GM12878 (cell line): ENCODE results near the gene L3MBTL1.

Experiments used
- EP300 ChIP-seq, 2 experiments: fragments of 150-350 bp in 1 of 2; IDR thresholded peaks; 2 replicates each; pipeline ENCODE4 v1.6.1; 2011 to 2012; ENCODE audit warnings: low read depth in 2 of 2, low read length in 2 of 2, borderline replicate concordance in 1 of 2, improper control_type of control experiment in 1 of 2, inconsistent platforms in 1 of 2; ENCODE audit not compliant: control insufficient read depth in 1 of 2
- EZH2 ChIP-seq: IDR thresholded peaks from 2 replicates; pipeline ENCODE4 v1.6.1; 2012; ENCODE audit warnings: low read depth, mild to moderate bottlenecking, control low read depth, inconsistent platforms, low read length, borderline replicate concordance; ENCODE audit not compliant: control insufficient read depth
- JUND ChIP-seq: IDR thresholded peaks from 2 replicates; pipeline ENCODE4 v1.6.1; 2012; ENCODE audit warnings: low read depth, mild to moderate bottlenecking, low read length, improper control_type of control experiment, moderate library complexity
- KDM1A ChIP-seq: fragments of 200-600 bp; sonication (generic); IDR thresholded peaks from 2 replicates; pipeline ENCODE4 v1.6.1; 2016; ENCODE audit warnings: borderline replicate concordance
- NBN ChIP-seq: fragments of 450-650 bp; IDR thresholded peaks from 2 replicates; pipeline ENCODE4 v1.6.1; 2016
- YY1 ChIP-seq: IDR thresholded peaks from 2 replicates; pipeline ENCODE4 v1.6.1; 2011; ENCODE audit warnings: low read depth, mild to moderate bottlenecking, low read length
- TF ChIP-seq, protein P1 (sequence below), 3 experiments: IDR thresholded peaks in 2 of 3; conservative IDR thresholded peaks in 1 of 3; 2 replicates each; pipeline ENCODE4 v1.5.1; 2011; ENCODE audit warnings: low read depth in 3 of 3, low read length in 3 of 3, mild to moderate bottlenecking in 3 of 3, control low read depth in 2 of 3, moderate library complexity in 2 of 3, inconsistent platforms in 1 of 3, mixed read lengths in 1 of 3; ENCODE audit not compliant: control insufficient read depth in 2 of 3, insufficient read depth in 1 of 3; ENCODE audit errors: extremely low read depth in 1 of 3
- TF ChIP-seq, protein P2 (sequence below): IDR thresholded peaks from 2 replicates; pipeline ENCODE4 v1.6.1; 2012; ENCODE audit warnings: low read depth, low read length, improper control_type of control experiment
- TF ChIP-seq, protein P3 (sequence below): fragments of 450-650 bp; IDR thresholded peaks from 2 replicates; pipeline ENCODE4 v1.6.1; 2017; ENCODE audit warnings: mild to moderate bottlenecking
- TF ChIP-seq, protein P4 (sequence below): fragments of 450-650 bp; formaldehyde crosslinking; IDR thresholded peaks from 2 replicates; pipeline ENCODE4 v1.4.0; 2022; ENCODE audit warnings: mild to moderate bottlenecking, moderate library complexity

DNA sequence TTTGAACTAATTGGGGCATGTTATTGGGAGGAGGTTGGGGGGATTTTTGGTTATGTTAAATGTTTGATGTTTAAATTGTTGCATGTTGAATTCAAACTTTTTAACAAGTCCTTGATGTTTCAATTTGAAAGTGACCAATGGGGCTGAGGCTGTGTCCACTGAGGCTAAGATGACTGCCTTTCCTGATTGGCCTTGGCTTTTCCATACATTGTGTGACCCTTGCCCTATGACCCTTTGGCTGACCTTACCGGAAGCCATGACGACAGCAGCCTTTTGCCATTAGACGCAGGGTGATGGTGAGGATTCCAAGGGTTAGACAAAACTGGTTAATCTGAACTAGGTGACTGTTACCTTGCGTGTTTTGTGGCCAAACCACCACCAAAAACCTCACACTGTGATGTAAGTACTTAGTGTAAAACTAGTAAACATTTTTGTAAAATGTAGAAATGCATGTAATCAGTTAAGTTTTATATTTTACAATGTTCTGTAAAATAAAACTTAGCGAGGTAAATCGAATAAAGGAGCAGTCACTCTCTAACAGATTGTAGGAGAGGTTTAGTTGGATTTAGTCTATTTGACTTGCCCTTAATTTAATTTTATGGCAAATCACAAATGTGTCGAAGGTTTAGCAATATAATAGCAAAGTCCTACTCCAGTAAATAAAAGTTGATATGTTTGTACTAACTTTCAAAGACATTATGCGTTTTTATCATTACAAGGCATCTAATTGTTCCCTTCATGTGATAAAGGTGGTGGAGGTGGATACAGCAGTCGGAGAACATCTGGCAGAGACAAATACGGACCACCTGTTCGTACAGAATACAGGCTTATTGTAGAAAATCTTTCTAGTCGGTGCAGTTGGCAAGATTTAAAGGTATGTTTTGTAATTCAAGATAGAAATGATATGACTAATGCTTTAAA is 48.2 kb upstream of the L3MBTL1 start:
- TF ChIP-seq, protein P1, sequence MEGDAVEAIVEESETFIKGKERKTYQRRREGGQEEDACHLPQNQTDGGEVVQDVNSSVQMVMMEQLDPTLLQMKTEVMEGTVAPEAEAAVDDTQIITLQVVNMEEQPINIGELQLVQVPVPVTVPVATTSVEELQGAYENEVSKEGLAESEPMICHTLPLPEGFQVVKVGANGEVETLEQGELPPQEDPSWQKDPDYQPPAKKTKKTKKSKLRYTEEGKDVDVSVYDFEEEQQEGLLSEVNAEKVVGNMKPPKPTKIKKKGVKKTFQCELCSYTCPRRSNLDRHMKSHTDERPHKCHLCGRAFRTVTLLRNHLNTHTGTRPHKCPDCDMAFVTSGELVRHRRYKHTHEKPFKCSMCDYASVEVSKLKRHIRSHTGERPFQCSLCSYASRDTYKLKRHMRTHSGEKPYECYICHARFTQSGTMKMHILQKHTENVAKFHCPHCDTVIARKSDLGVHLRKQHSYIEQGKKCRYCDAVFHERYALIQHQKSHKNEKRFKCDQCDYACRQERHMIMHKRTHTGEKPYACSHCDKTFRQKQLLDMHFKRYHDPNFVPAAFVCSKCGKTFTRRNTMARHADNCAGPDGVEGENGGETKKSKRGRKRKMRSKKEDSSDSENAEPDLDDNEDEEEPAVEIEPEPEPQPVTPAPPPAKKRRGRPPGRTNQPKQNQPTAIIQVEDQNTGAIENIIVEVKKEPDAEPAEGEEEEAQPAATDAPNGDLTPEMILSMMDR (IDR thresholded peaks at IDR 0.05 in 2 of 3, conservative IDR thresholded peaks at IDR 0.05 in 1 of 3; ENCODE audit: control insufficient read depth in 2 of 3, extremely low read depth in 1 of 3, insufficient read depth in 1 of 3, low read depth in 3 of 3, low read length in 3 of 3), result no peak
- TF ChIP-seq EP300 (IDR thresholded peaks at IDR 0.05; ENCODE audit: borderline replicate concordance in 1 of 2, control insufficient read depth in 1 of 2, low read depth in 2 of 2, low read length in 2 of 2), result no peak
- no peak for TF ChIP-seq NBN
- no peak for TF ChIP-seq JUND
- no peak for TF ChIP-seq YY1
- TF ChIP-seq, protein P2, sequence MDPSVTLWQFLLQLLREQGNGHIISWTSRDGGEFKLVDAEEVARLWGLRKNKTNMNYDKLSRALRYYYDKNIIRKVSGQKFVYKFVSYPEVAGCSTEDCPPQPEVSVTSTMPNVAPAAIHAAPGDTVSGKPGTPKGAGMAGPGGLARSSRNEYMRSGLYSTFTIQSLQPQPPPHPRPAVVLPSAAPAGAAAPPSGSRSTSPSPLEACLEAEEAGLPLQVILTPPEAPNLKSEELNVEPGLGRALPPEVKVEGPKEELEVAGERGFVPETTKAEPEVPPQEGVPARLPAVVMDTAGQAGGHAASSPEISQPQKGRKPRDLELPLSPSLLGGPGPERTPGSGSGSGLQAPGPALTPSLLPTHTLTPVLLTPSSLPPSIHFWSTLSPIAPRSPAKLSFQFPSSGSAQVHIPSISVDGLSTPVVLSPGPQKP, result no peak
- TF ChIP-seq, protein P3, sequence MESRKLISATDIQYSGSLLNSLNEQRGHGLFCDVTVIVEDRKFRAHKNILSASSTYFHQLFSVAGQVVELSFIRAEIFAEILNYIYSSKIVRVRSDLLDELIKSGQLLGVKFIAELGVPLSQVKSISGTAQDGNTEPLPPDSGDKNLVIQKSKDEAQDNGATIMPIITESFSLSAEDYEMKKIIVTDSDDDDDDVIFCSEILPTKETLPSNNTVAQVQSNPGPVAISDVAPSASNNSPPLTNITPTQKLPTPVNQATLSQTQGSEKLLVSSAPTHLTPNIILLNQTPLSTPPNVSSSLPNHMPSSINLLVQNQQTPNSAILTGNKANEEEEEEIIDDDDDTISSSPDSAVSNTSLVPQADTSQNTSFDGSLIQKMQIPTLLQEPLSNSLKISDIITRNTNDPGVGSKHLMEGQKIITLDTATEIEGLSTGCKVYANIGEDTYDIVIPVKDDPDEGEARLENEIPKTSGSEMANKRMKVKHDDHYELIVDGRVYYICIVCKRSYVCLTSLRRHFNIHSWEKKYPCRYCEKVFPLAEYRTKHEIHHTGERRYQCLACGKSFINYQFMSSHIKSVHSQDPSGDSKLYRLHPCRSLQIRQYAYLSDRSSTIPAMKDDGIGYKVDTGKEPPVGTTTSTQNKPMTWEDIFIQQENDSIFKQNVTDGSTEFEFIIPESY, result no peak
- TF ChIP-seq KDM1A, result no peak
- TF ChIP-seq EZH2, result no peak
- TF ChIP-seq, protein P4, sequence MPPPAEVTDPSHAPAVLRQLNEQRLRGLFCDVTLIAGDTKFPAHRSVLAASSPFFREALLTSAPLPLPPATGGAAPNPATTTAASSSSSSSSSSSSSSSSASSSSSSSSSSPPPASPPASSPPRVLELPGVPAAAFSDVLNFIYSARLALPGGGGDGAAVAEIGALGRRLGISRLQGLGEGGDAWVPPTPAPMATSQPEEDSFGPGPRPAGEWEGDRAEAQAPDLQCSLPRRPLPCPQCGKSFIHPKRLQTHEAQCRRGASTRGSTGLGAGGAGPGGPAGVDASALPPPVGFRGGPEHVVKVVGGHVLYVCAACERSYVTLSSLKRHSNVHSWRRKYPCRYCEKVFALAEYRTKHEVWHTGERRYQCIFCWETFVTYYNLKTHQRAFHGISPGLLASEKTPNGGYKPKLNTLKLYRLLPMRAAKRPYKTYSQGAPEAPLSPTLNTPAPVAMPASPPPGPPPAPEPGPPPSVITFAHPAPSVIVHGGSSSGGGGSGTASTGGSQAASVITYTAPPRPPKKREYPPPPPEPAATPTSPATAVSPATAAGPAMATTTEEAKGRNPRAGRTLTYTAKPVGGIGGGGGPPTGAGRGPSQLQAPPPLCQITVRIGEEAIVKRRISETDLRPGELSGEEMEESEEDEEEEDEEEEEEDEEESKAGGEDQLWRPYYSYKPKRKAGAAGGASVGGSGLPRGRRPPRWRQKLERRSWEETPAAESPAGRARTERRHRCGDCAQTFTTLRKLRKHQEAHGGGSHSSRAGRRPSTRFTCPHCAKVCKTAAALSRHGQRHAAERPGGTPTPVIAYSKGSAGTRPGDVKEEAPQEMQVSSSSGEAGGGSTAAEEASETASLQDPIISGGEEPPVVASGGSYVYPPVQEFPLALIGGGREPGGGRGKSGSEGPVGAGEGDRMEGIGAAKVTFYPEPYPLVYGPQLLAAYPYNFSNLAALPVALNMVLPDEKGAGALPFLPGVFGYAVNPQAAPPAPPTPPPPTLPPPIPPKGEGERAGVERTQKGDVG (CRISPR knock-in tag), result no peak
